ENCODE measurements around the gene NOXO1.
A peak's percentile ranks its signal among the peaks of the same experiment; 100 is the strongest.
"Not testable (repeated sequence)": the region's sequence is repeated elsewhere in the genome, so short reads cannot be mapped to it uniquely, and the experiment has no call there.

The NOXO1 gene

GRCh38 chr16:1981398-1981836 is at the start of gene NOXO1:
Gene NOXO1 (minus strand): TSS chr16:1981469. CDS start chr16:1981179, 290 bp downstream.
- no peak for DNase-seq

- no peak for DNase-seq
Measured at GRCh38 chr16:2030036-2030435, 48.8 kb upstream of the NOXO1 start.

GRCh38 chr16:2029350-2029749 is 48.1 kb upstream of the NOXO1 start:
- no peak for DNase-seq

- no peak for DNase-seq
Measured at GRCh38 chr16:2028620-2029220, 47.5 kb upstream of the NOXO1 start.

GRCh38 chr16:2028146-2028545 is 46.9 kb upstream of the NOXO1 start:
- DNase-seq = no peak

GRCh38 chr16:2027024-2028010 is 46.0 kb upstream of the NOXO1 start:
- no peak for DNase-seq

GRCh38 chr16:2026461-2027023 is 45.3 kb upstream of the NOXO1 start, which contains the start of gene NHERF2:
Gene NHERF2 (plus strand): TSS chr16:2026902. CDS start chr16:2027006, 104 bp downstream.
- DNase-seq = no peak

- no peak for DNase-seq
Measured at GRCh38 chr16:2025878-2026460, 44.7 kb upstream of the NOXO1 start.

GRCh38 chr16:2025251-2025650 is 44.0 kb upstream of the NOXO1 start:
- DNase-seq = no peak

GRCh38 chr16:2024032-2024420 is 42.8 kb upstream of the NOXO1 start:
- DNase-seq = no peak

GRCh38 chr16:2023092-2024031 is 42.1 kb upstream of the NOXO1 start:
- peak; percentile 63 for DNase-seq

GRCh38 chr16:2022723-2023091 is 41.4 kb upstream of the NOXO1 start:
- DNase-seq = no peak

- no peak for DNase-seq
Measured at GRCh38 chr16:2019921-2020831, 38.9 kb upstream of the NOXO1 start.

GRCh38 chr16:2019518-2019920 is 38.2 kb upstream of the NOXO1 start, which contains the start of gene NPW:
Gene NPW (plus strand): TSS chr16:2019785.
- no peak for DNase-seq

- DNase-seq = no peak
Measured at GRCh38 chr16:2016407-2016922, 35.2 kb upstream of the NOXO1 start.

GRCh38 chr16:2015947-2016208 is 34.6 kb upstream of the NOXO1 start:
- no peak for DNase-seq

- no peak for DNase-seq
Measured at GRCh38 chr16:2015117-2015946, 34.1 kb upstream of the NOXO1 start.

GRCh38 chr16:2013527-2013926 is 32.3 kb upstream of the NOXO1 start:
- no peak for DNase-seq

GRCh38 chr16:2011726-2012125 is 30.5 kb upstream of the NOXO1 start:
- DNase-seq = not testable (repeated sequence)
